HL-60 (cell line): ENCODE data around the gene C2orf80.

Source experiments
- REST ChIP-seq: IDR thresholded peaks from 2 replicates; pipeline ENCODE4 v1.6.1; 2012; ENCODE audit warnings: low read depth; ENCODE audit not compliant: insufficient replicate concordance
- SPI1 ChIP-seq: IDR thresholded peaks from 2 replicates; pipeline ENCODE4 v1.6.1; 2012; ENCODE audit warnings: low read depth, mild to moderate bottlenecking, borderline replicate concordance
- TF ChIP-seq, protein P1 (sequence below): IDR thresholded peaks from one replicate; pipeline ENCODE4 v1.5.1; 2011; ENCODE audit warnings: low read length, control low read depth, inconsistent platforms; ENCODE audit not compliant: insufficient read depth

DNA sequence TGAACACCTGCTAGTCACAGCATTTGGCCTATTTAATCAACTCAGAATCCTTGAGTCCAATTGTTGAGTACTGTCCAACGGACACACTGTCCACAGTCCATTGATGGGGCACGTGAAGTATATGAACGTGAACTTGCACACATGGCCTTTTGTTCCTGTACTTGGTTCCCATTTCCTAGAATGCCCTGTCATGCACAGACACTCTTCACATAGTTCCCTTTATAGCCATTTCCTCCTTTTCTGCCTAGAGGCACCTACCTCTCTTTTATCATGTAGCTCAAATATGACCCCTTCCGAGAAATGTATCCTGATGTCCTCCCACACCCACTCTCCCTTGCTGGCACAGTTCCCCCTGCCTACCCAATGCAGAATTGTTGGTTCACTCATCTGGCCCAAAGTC, 17.7 kb downstream of the C2orf80 start:
- TF ChIP-seq, protein P1, sequence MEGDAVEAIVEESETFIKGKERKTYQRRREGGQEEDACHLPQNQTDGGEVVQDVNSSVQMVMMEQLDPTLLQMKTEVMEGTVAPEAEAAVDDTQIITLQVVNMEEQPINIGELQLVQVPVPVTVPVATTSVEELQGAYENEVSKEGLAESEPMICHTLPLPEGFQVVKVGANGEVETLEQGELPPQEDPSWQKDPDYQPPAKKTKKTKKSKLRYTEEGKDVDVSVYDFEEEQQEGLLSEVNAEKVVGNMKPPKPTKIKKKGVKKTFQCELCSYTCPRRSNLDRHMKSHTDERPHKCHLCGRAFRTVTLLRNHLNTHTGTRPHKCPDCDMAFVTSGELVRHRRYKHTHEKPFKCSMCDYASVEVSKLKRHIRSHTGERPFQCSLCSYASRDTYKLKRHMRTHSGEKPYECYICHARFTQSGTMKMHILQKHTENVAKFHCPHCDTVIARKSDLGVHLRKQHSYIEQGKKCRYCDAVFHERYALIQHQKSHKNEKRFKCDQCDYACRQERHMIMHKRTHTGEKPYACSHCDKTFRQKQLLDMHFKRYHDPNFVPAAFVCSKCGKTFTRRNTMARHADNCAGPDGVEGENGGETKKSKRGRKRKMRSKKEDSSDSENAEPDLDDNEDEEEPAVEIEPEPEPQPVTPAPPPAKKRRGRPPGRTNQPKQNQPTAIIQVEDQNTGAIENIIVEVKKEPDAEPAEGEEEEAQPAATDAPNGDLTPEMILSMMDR = no peak
- TF ChIP-seq REST (no peak), SPI1 (peak; percentile 72; the same call in 1 of the 2 replicates)
